Activated CD4-positive, alpha-beta T cell treated with anti-CD3 and anti-CD28 coated beads, Interleukin-2, amount 10 ng/mL, durations not matched to agents 7 days and 5 days (primary cell): ENCODE results near the gene DDX23. TPM values are rescaled to one million over a fixed set of nuclear protein-coding genes. Genes with fewer than 3 reads are reported as not detected.

Source experiments
- CTCF ChIA-PET: fragments of 350-600 bp; sonication (Branson Sonifier 250); formaldehyde crosslinking; loops from one replicate; lab custom pipeline; 2021; ENCODE audit warnings: antibody characterized with exemption; lab: Charles Lee
- POLR2A ChIA-PET: fragments of 350-600 bp; sonication (Branson Sonifier 250); formaldehyde crosslinking; loops from one replicate; lab custom pipeline; 2021; ENCODE audit warnings: antibody characterized with exemption; lab: Charles Lee
- DNase-seq: peaks from one replicate; pipeline ENCODE4 v3.0.0-alpha.2; 2020
- H3K27ac Mint-ChIP-seq: one replicate; pipeline ENCODE4 v1.8.0; 2021; ENCODE audit warnings: mild to moderate bottlenecking, moderate library complexity, mixed read lengths
- H3K27me3 Mint-ChIP-seq: one replicate; pipeline ENCODE4 v1.8.0; 2021; ENCODE audit warnings: mixed read lengths
- H3K36me3 Mint-ChIP-seq: one replicate; pipeline ENCODE4 v1.8.0; 2021; ENCODE audit warnings: low read depth, mixed read lengths
- H3K4me1 Mint-ChIP-seq: one replicate; pipeline ENCODE4 v1.8.0; 2021; ENCODE audit warnings: mixed read lengths
- H3K4me3 Mint-ChIP-seq: one replicate; pipeline ENCODE4 v1.8.0; 2021; ENCODE audit warnings: mild to moderate bottlenecking, moderate library complexity, mixed read lengths
- H3K9me3 Mint-ChIP-seq: one replicate; pipeline ENCODE4 v1.8.0; 2021; ENCODE audit warnings: mixed read lengths
- total RNA-seq, 2 experiments: library from RNA; stranded (reverse); gene quantifications; one replicate each; pipeline ENCODE4 v1.2.3, GENCODE V29; 2021

Gene DDX23
- 100 to 1,000 TPM; 143 to 144 TPM for total RNA-seq

- peaks cover 20% of the 10 kb centered on the region for H3K36me3 Mint-ChIP-seq
- H3K4me1 Mint-ChIP-seq: peaks cover 36% of the 10 kb centered on the region
- H3K4me3 Mint-ChIP-seq: peak within 1 kb of the TSS; percentile 97
- H3K9me3 Mint-ChIP-seq: no peaks in the 10 kb centered on the region
- ChIA-PET CTCF (interaction anchor here (0.6 to 5.4 kb wide), 31 partner anchors 13 to 1797 kb away, joined by 3 to 63 read pairs (median 5); partner anchors contain the start of genes CACNB3, RND1 and WNT1), POLR2A (interaction anchor here (0.6 to 1.3 kb wide), 4 partner anchors 14 to 182 kb away, joined by 3 to 6 read pairs (median 4); partner anchors contain the start of genes ARF3 and RND1)
- DNase-seq: peak; percentile 95
- H3K27me3 Mint-ChIP-seq: no peaks in the 10 kb centered on the region
- H3K27ac Mint-ChIP-seq: peak within 1 kb of the TSS; percentile 95
These were observed at the start of gene DDX23 for GRCh38 chr12:48851883-48852733. Gene DDX23 (minus strand): TSS chr12:48852163. CDS start chr12:48845782, 6,381 bp downstream.

- CTCF ChIA-PET: interaction anchor here (1.3 to 4.1 kb wide), 4 partner anchors 11 to 92 kb away, joined by 3 to 24 read pairs (median 5); no protein-coding TSS in a partner anchor
- Mint-ChIP-seq H3K4me3 (no peak overlapping the region), H3K36me3 (no peaks in the 10 kb centered on the region), H3K4me1 (peaks cover 12% of the 10 kb centered on the region), H3K27ac (no peak overlapping the region), H3K9me3 (no peaks in the 10 kb centered on the region), H3K27me3 (peaks cover 13% of the 10 kb centered on the region)
- POLR2A ChIA-PET: no interaction called here
- no peak for DNase-seq
These were observed 49.3 kb upstream of the DDX23 start for GRCh38 chr12:48901278-48901677.

- H3K27ac Mint-ChIP-seq: no peak overlapping the region
- DNase-seq: no peak
- no peaks in the 10 kb centered on the region for H3K36me3 Mint-ChIP-seq
- ChIA-PET CTCF (interaction anchor here (0.5 to 4.1 kb wide), 6 partner anchors 9 to 1615 kb away, joined by 3 to 24 read pairs (median 4); partner anchors contain the start of gene RND1), POLR2A (no interaction called here)
- H3K4me1 Mint-ChIP-seq: peaks cover 11% of the 10 kb centered on the region
- no peak overlapping the region for H3K4me3 Mint-ChIP-seq
- H3K9me3 Mint-ChIP-seq: no peaks in the 10 kb centered on the region
- peaks cover 8% of the 10 kb centered on the region for H3K27me3 Mint-ChIP-seq
These were observed 47.7 kb upstream of the DDX23 start for GRCh38 chr12:48899651-48900050.

- H3K4me1 Mint-ChIP-seq: peaks cover 9% of the 10 kb centered on the region
These were observed 42.3 kb upstream of the DDX23 start for GRCh38 chr12:48894271-48894670.

GRCh38 chr12:48890657-48891418 lies 38.9 kb upstream of the DDX23 start:
- Mint-ChIP-seq H3K36me3 (no peaks in the 10 kb centered on the region), H3K4me1 (peaks cover 9% of the 10 kb centered on the region), H3K9me3 (no peaks in the 10 kb centered on the region), H3K27me3 (peaks cover 20% of the 10 kb centered on the region), H3K27ac (no peak overlapping the region), H3K4me3 (no peak overlapping the region)
- CTCF ChIA-PET: interaction anchor here (0.6 to 5.1 kb wide), 20 partner anchors 11 to 138 kb away, joined by 3 to 53 read pairs (median 4); partner anchors contain the start of genes DDX23, RND1 and WNT1
- peak; percentile 72 for DNase-seq
- POLR2A ChIA-PET: no interaction called here

More at GRCh38 chr12:48894271-48894670, 42.3 kb upstream of the DDX23 start:
- no peak for DNase-seq
- Mint-ChIP-seq H3K4me3 (no peak overlapping the region), H3K36me3 (no peaks in the 10 kb centered on the region), H3K27me3 (peaks cover 25% of the 10 kb centered on the region), H3K27ac (no peak overlapping the region), H3K9me3 (no peaks in the 10 kb centered on the region)
- POLR2A ChIA-PET: no interaction called here
- CTCF ChIA-PET: interaction anchor here (0.6 to 1.3 kb wide), 4 partner anchors 25 to 94 kb away, joined by 3 read pairs; no protein-coding TSS in a partner anchor

GRCh38 chr12:48889679-48890078 lies 37.7 kb upstream of the DDX23 start:
- Mint-ChIP-seq H3K27ac (no peak overlapping the region), H3K36me3 (no peaks in the 10 kb centered on the region), H3K4me3 (no peak overlapping the region), H3K27me3 (peaks cover 22% of the 10 kb centered on the region), H3K4me1 (peaks cover 9% of the 10 kb centered on the region), H3K9me3 (no peaks in the 10 kb centered on the region)
- POLR2A ChIA-PET: no interaction called here
- CTCF ChIA-PET: interaction anchor here (0.5 to 5.1 kb wide), 14 partner anchors 10 to 137 kb away, joined by 3 to 53 read pairs (median 4); partner anchors contain the start of genes DDX23, FKBP11 and WNT1
- no peak for DNase-seq

- no peaks in the 10 kb centered on the region for H3K9me3 Mint-ChIP-seq
- no peak overlapping the region for H3K27ac Mint-ChIP-seq
- POLR2A ChIA-PET: no interaction called here
- peaks cover 8% of the 10 kb centered on the region for H3K4me1 Mint-ChIP-seq
- H3K4me3 Mint-ChIP-seq: no peak overlapping the region
- H3K27me3 Mint-ChIP-seq: peaks cover 37% of the 10 kb centered on the region
- CTCF ChIA-PET: interaction anchor here (1.0 to 1.8 kb wide), 2 partner anchors 13 to 96 kb away, joined by 3 to 5 read pairs; no protein-coding TSS in a partner anchor
- no peaks in the 10 kb centered on the region for H3K36me3 Mint-ChIP-seq
- no peak for DNase-seq
These were observed 31.6 kb upstream of the DDX23 start for GRCh38 chr12:48883305-48884161.

- Mint-ChIP-seq H3K27me3 (peaks cover 37% of the 10 kb centered on the region), H3K9me3 (no peaks in the 10 kb centered on the region), H3K27ac (no peak overlapping the region), H3K4me3 (no peak overlapping the region), H3K4me1 (peaks cover 8% of the 10 kb centered on the region), H3K36me3 (no peaks in the 10 kb centered on the region)
- ChIA-PET CTCF (interaction anchor here (1.0 to 1.8 kb wide), 2 partner anchors 13 to 97 kb away, joined by 3 to 5 read pairs; no protein-coding TSS in a partner anchor), POLR2A (no interaction called here)
- DNase-seq: no peak
These were observed 31.0 kb upstream of the DDX23 start for GRCh38 chr12:48882972-48883304.

GRCh38 chr12:48882315-48882687 lies 30.3 kb upstream of the DDX23 start:
- Mint-ChIP-seq H3K27me3 (peaks cover 37% of the 10 kb centered on the region), H3K9me3 (no peaks in the 10 kb centered on the region), H3K4me1 (peaks cover 8% of the 10 kb centered on the region), H3K27ac (no peak overlapping the region), H3K36me3 (no peaks in the 10 kb centered on the region), H3K4me3 (no peak overlapping the region)
- POLR2A ChIA-PET: no interaction called here
- DNase-seq: no peak
- CTCF ChIA-PET: interaction anchor here (0.5 to 1.9 kb wide), 4 partner anchors 12 to 31 kb away, joined by 3 to 12 read pairs (median 4); partner anchors contain the start of gene DDX23

GRCh38 chr12:48881686-48882314 lies 29.8 kb upstream of the DDX23 start:
- H3K4me1 Mint-ChIP-seq: peaks cover 8% of the 10 kb centered on the region
- peaks cover 37% of the 10 kb centered on the region for H3K27me3 Mint-ChIP-seq
- H3K9me3 Mint-ChIP-seq: no peaks in the 10 kb centered on the region
- no peak overlapping the region for H3K4me3 Mint-ChIP-seq
- POLR2A ChIA-PET: no interaction called here
- H3K27ac Mint-ChIP-seq: no peak overlapping the region
- DNase-seq: no peak
- CTCF ChIA-PET: interaction anchor here (0.5 to 3.7 kb wide), 4 partner anchors 9 to 30 kb away, joined by 3 to 14 read pairs (median 8); partner anchors contain the start of gene DDX23
- H3K36me3 Mint-ChIP-seq: no peaks in the 10 kb centered on the region

GRCh38 chr12:48880647-48881046 lies 28.7 kb upstream of the DDX23 start:
- H3K4me3 Mint-ChIP-seq: no peak overlapping the region
- peaks cover 8% of the 10 kb centered on the region for H3K4me1 Mint-ChIP-seq
- ChIA-PET CTCF (interaction anchor here (1.1 to 3.7 kb wide), 3 partner anchors 10 to 28 kb away, joined by 3 to 14 read pairs (median 12); partner anchors contain the start of gene DDX23), POLR2A (no interaction called here)
- H3K27me3 Mint-ChIP-seq: peaks cover 35% of the 10 kb centered on the region
- H3K27ac Mint-ChIP-seq: no peak overlapping the region
- no peaks in the 10 kb centered on the region for H3K36me3 Mint-ChIP-seq
- no peak for DNase-seq
- H3K9me3 Mint-ChIP-seq: no peaks in the 10 kb centered on the region
